Measurements from ENCODE around the gene CISH.

CISH gene

DNA sequence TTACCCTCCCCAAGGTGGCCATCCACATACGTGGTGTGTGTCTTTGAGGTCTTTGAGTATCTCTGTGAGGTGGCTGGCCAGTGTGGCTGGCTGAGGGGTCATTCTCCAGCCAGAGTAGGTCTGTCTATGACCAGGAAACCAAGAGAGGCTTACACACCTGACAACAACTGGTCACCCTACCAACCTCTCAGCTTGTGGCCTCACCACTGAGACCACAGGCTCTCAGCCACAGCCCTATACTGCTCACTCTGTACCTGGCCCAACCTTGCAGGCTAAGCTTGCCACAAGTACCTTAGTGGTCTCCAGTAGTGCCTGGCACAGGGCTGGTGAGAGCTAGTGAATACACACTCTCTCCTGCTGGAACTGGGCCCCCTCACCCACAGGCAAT lies 37.1 kb downstream of the CISH start:
- Histone ChIP-seq H3K4me2 (ENCODE audit: low read length) (no peak overlapping the region), H4K20me1 (ENCODE audit: control insufficient read depth, insufficient read depth, low read depth, low read length) (no peaks in the 10 kb centered on the region), H3K9me3 (ENCODE audit: control insufficient read depth, insufficient read depth, low read length) (no peaks in the 10 kb centered on the region), H3K36me3 (ENCODE audit: control insufficient read depth, low read length) (peaks cover 10% of the 10 kb centered on the region), H3K4me3 (ENCODE audit: low read length) (no peak overlapping the region), H3K4me1 (ENCODE audit: control insufficient read depth, low read length) (peaks cover 9% of the 10 kb centered on the region), H3K27ac (ENCODE audit: low read depth, low read length) (no peak overlapping the region), H3F3A (ENCODE audit: control insufficient read depth, insufficient read depth) (no peaks in the 10 kb centered on the region), H3K27me3 (ENCODE audit: control insufficient read depth, low read length) (no peaks in the 10 kb centered on the region), H3K9me2 (replicated peaks; ENCODE audit: control insufficient read depth, low read length) (no peaks in the 10 kb centered on the region), H3K79me2 (ENCODE audit: control insufficient read depth, low read length) (peaks cover 9% of the 10 kb centered on the region)
- no peak for TF ChIP-seq EZH2phosphoT487 (IDR thresholded peaks at IDR 0.05; ENCODE audit: borderline replicate concordance, low read length)
- TF ChIP-seq, protein P1, sequence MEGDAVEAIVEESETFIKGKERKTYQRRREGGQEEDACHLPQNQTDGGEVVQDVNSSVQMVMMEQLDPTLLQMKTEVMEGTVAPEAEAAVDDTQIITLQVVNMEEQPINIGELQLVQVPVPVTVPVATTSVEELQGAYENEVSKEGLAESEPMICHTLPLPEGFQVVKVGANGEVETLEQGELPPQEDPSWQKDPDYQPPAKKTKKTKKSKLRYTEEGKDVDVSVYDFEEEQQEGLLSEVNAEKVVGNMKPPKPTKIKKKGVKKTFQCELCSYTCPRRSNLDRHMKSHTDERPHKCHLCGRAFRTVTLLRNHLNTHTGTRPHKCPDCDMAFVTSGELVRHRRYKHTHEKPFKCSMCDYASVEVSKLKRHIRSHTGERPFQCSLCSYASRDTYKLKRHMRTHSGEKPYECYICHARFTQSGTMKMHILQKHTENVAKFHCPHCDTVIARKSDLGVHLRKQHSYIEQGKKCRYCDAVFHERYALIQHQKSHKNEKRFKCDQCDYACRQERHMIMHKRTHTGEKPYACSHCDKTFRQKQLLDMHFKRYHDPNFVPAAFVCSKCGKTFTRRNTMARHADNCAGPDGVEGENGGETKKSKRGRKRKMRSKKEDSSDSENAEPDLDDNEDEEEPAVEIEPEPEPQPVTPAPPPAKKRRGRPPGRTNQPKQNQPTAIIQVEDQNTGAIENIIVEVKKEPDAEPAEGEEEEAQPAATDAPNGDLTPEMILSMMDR (IDR thresholded peaks at IDR 0.05; ENCODE audit: low read depth, low read length, poor library complexity, severe bottlenecking), result no peak

DNA sequence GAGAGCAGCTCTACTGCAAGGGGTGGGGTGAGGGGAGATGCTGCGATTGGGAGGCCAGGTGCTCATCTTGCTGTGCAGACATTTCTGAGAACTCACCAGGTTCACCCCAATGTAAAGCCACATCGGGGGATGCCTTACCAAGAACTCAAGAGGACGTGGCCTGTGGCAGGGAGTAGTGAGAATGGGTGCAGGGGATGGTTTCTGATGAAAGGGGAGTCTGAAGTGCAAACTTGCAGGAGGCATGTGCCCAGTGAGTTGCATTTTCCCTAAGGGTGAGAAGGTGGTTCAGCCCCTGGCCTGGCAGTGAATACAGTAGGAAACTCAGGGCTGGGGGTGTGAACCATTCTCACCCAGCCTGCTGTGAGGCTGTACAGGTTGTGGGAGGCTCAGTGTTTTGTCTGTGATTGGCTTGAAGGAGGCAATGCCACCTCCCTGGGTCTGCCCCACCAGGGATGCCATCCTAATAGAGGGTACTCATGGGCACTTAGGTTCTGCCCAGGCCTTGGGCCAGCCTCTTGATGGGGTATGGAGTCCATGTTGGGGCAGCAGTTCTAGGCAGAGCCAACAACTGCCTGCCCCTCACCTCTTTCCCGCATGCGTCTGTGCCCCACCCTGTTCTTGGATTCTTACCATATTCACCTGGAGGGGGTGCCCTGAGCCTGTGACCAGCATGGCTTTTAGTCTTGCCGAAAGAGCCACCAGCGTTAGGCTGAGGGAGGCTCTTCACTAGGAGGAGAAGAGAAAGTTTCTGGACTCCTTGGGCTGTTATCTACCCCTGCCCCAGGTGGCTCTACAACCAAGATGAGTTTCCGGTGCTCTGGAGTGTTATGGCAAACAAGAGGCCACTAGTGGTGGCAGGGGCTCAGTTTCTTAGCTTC lies 37.8 kb downstream of the CISH start:
- no peak overlapping the region for H3K4me2 ChIP-seq (ENCODE audit: low read length)
- H3K27ac ChIP-seq (ENCODE audit: low read depth, low read length), result no peak overlapping the region
- TF ChIP-seq, protein P1 (IDR thresholded peaks at IDR 0.05; ENCODE audit: low read depth, low read length, poor library complexity, severe bottlenecking), result no peak
- H3K4me3 ChIP-seq (ENCODE audit: low read length), result no peak overlapping the region
- H4K20me1 ChIP-seq (ENCODE audit: control insufficient read depth, insufficient read depth, low read depth, low read length), result no peaks in the 10 kb centered on the region
- H3K9me2 ChIP-seq (replicated peaks; ENCODE audit: control insufficient read depth, low read length), result no peaks in the 10 kb centered on the region
- H3K27me3 ChIP-seq (ENCODE audit: control insufficient read depth, low read length), result no peaks in the 10 kb centered on the region
- H3K36me3 ChIP-seq (ENCODE audit: control insufficient read depth, low read length), result peaks cover 10% of the 10 kb centered on the region
- no peaks in the 10 kb centered on the region for H3F3A ChIP-seq (ENCODE audit: control insufficient read depth, insufficient read depth)
- H3K79me2 ChIP-seq (ENCODE audit: control insufficient read depth, low read length), result peaks cover 10% of the 10 kb centered on the region
- H3K9me3 ChIP-seq (ENCODE audit: control insufficient read depth, insufficient read depth, low read length), result no peaks in the 10 kb centered on the region
- H3K4me1 ChIP-seq (ENCODE audit: control insufficient read depth, low read length), result peaks cover 9% of the 10 kb centered on the region

DNA sequence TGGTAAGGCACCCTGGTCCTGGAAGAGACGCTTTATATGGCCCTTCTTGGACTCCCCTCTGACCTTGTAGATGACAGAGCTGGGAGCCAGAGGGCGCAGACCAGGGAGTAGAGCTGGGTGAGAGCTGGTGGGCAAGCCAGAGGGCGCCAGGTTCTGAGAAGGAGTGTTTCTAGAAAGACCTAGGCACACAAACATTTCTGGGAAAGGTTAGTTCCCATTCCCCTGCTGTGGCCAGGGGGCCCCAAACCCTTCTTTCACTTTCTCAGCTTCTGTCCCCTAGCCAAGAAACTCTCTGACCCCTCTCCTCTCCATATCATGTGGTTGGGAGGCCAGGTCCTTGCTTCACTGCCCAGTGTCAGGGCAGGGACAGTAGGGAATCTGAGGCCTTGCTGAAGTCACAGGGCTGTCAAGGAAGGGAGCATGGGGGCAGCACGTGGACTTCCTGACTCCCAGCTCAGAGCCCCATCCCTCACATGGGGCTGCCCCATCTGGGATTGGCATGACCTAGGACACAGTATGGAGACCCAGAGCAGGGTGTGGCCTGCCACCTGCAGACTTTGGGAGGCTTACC lies 38.7 kb downstream of the CISH start:
- Histone ChIP-seq H3F3A (ENCODE audit: control insufficient read depth, insufficient read depth) (no peaks in the 10 kb centered on the region), H3K9me2 (replicated peaks; ENCODE audit: control insufficient read depth, low read length) (no peaks in the 10 kb centered on the region), H3K9me3 (ENCODE audit: control insufficient read depth, insufficient read depth, low read length) (no peaks in the 10 kb centered on the region), H3K36me3 (ENCODE audit: control insufficient read depth, low read length) (peaks cover 10% of the 10 kb centered on the region), H3K4me3 (ENCODE audit: low read length) (no peak overlapping the region), H3K4me2 (ENCODE audit: low read length) (no peak overlapping the region), H3K27ac (ENCODE audit: low read depth, low read length) (no peak overlapping the region), H3K27me3 (ENCODE audit: control insufficient read depth, low read length) (no peaks in the 10 kb centered on the region), H4K20me1 (ENCODE audit: control insufficient read depth, insufficient read depth, low read depth, low read length) (no peaks in the 10 kb centered on the region), H3K79me2 (ENCODE audit: control insufficient read depth, low read length) (peaks cover 10% of the 10 kb centered on the region), H3K4me1 (ENCODE audit: control insufficient read depth, low read length) (peaks cover 18% of the 10 kb centered on the region)
- TF ChIP-seq, protein P1 (IDR thresholded peaks at IDR 0.05; ENCODE audit: low read depth, low read length, poor library complexity, severe bottlenecking), result no peak
- no peak for TF ChIP-seq EZH2phosphoT487 (IDR thresholded peaks at IDR 0.05; ENCODE audit: borderline replicate concordance, low read length)

All from DOHH2 (cell line).